ENCODE data around the gene WDR59. TPM values are rescaled to one million over a fixed set of nuclear protein-coding genes. Genes with fewer than 3 reads are reported as not detected.
A peak's percentile ranks its signal among the peaks of the same experiment; 100 is the strongest.

Gene WDR59
- total RNA-seq, 1 donor, result 14.8 TPM

GRCh38 chr16:74999219-74999608 is 14.3 kb upstream of the WDR59 start:
- Histone ChIP-seq H3K27ac (ENCODE audit: low read depth, low read length) (no peak overlapping the region), H3K4me1 (ENCODE audit: insufficient read depth, low read length) (peaks cover 16% of the 10 kb centered on the region), H3K36me3 (ENCODE audit: insufficient read depth, low read length) (no peaks in the 10 kb centered on the region), H3K79me2 (ENCODE audit: insufficient read depth, low read length) (peaks cover 49% of the 10 kb centered on the region), H3K27me3 (ENCODE audit: insufficient read depth, low read length) (no peaks in the 10 kb centered on the region), H4K20me1 (ENCODE audit: insufficient read depth, low read length) (peaks cover 37% of the 10 kb centered on the region), H2AFZ (ENCODE audit: low read length) (no peak overlapping the region), H3K4me3 (ENCODE audit: insufficient read depth, low read length) (peak overlapping the region; percentile 84), H3K9me3 (ENCODE audit: low read depth, low read length) (no peaks in the 10 kb centered on the region), H3K4me2 (ENCODE audit: insufficient read depth, low read length) (peak overlapping the region; percentile 100)
- DNase-seq (ENCODE audit: insufficient read length, low spot score, missing footprints), result peak; percentile 90
- no peak for TF ChIP-seq CTCF (IDR thresholded peaks at IDR 0.05; ENCODE audit: extremely low read depth, low read depth, low read length)

- DNase-seq (ENCODE audit: insufficient read length, low spot score, missing footprints), result peak; percentile 99
- peaks cover 32% of the 10 kb centered on the region for H4K20me1 ChIP-seq (ENCODE audit: insufficient read depth, low read length)
- H3K27me3 ChIP-seq (ENCODE audit: insufficient read depth, low read length), result peaks cover 1% of the 10 kb centered on the region
- peaks cover 43% of the 10 kb centered on the region for H3K79me2 ChIP-seq (ENCODE audit: insufficient read depth, low read length)
- H3K4me3 ChIP-seq (ENCODE audit: insufficient read depth, low read length), result peak within 1 kb of the TSS; percentile 84
- H3K9me3 ChIP-seq (ENCODE audit: low read depth, low read length), result no peaks in the 10 kb centered on the region
- H3K4me1 ChIP-seq (ENCODE audit: insufficient read depth, low read length), result peaks cover 16% of the 10 kb centered on the region
- H3K27ac ChIP-seq (ENCODE audit: low read depth, low read length), result peak within 1 kb of the TSS; percentile 59
- H3K4me2 ChIP-seq (ENCODE audit: insufficient read depth, low read length), result peak within 1 kb of the TSS; percentile 100
- H3K36me3 ChIP-seq (ENCODE audit: insufficient read depth, low read length), result no peaks in the 10 kb centered on the region
- peak; percentile 78 for TF ChIP-seq CTCF (IDR thresholded peaks at IDR 0.05; ENCODE audit: extremely low read depth, low read depth, low read length)
- peak within 1 kb of the TSS; percentile 83 for H2AFZ ChIP-seq (ENCODE audit: low read length)
These were observed 13.7 kb upstream of the WDR59 start, which contains the start of gene ZNRF1 for GRCh38 chr16:74998481-74999218. TSS of gene ZNRF1 (plus strand) at chr16:74999024. CDS start at chr16:74999672, 648 bp downstream.

- peaks cover 6% of the 10 kb centered on the region for H3K27me3 ChIP-seq (ENCODE audit: insufficient read depth, low read length)
- no peak overlapping the region for H2AFZ ChIP-seq (ENCODE audit: low read length)
- peaks cover 21% of the 10 kb centered on the region for H4K20me1 ChIP-seq (ENCODE audit: insufficient read depth, low read length)
- no peak for TF ChIP-seq CTCF (IDR thresholded peaks at IDR 0.05; ENCODE audit: extremely low read depth, low read depth, low read length)
- H3K9me3 ChIP-seq (ENCODE audit: low read depth, low read length), result no peaks in the 10 kb centered on the region
- no peak overlapping the region for H3K27ac ChIP-seq (ENCODE audit: low read depth, low read length)
- H3K4me3 ChIP-seq (ENCODE audit: insufficient read depth, low read length), result no peak overlapping the region
- H3K4me2 ChIP-seq (ENCODE audit: insufficient read depth, low read length), result no peak overlapping the region
- H3K4me1 ChIP-seq (ENCODE audit: insufficient read depth, low read length), result peaks cover 16% of the 10 kb centered on the region
- H3K36me3 ChIP-seq (ENCODE audit: insufficient read depth, low read length), result no peaks in the 10 kb centered on the region
- peaks cover 27% of the 10 kb centered on the region for H3K79me2 ChIP-seq (ENCODE audit: insufficient read depth, low read length)
- no peak for DNase-seq (ENCODE audit: insufficient read length, low spot score, missing footprints)
These were observed 12.1 kb upstream of the WDR59 start for GRCh38 chr16:74997042-74997491.

DNA sequence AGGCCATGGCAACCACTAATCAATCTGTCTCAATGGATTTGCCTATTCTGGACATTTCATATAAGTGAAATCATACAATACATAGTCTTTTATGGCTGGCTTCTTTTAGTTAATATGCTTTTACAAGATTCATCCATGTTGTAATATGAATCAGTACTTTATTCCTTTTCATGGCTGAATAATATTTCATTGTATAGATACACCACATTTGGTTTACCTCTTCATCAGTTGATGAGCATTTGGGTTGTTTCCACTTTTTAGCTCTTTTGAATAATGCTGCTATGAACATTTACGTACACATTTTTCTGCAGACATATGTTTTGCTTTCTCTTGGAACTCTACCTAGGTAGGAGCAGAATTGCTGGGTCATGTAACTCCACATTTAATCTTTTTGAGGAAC is 11.1 kb upstream of the WDR59 start:
- peaks cover 14% of the 10 kb centered on the region for H4K20me1 ChIP-seq (ENCODE audit: insufficient read depth, low read length)
- H3K27ac ChIP-seq (ENCODE audit: low read depth, low read length), result no peak overlapping the region
- DNase-seq (ENCODE audit: insufficient read length, low spot score, missing footprints), result no peak
- no peak overlapping the region for H2AFZ ChIP-seq (ENCODE audit: low read length)
- peaks cover 16% of the 10 kb centered on the region for H3K79me2 ChIP-seq (ENCODE audit: insufficient read depth, low read length)
- no peak overlapping the region for H3K4me2 ChIP-seq (ENCODE audit: insufficient read depth, low read length)
- H3K4me3 ChIP-seq (ENCODE audit: insufficient read depth, low read length), result no peak overlapping the region
- H3K9me3 ChIP-seq (ENCODE audit: low read depth, low read length), result no peaks in the 10 kb centered on the region
- peaks cover 10% of the 10 kb centered on the region for H3K27me3 ChIP-seq (ENCODE audit: insufficient read depth, low read length)
- H3K4me1 ChIP-seq (ENCODE audit: insufficient read depth, low read length), result peaks cover 10% of the 10 kb centered on the region
- H3K36me3 ChIP-seq (ENCODE audit: insufficient read depth, low read length), result no peaks in the 10 kb centered on the region
- no peak for TF ChIP-seq CTCF (IDR thresholded peaks at IDR 0.05; ENCODE audit: extremely low read depth, low read depth, low read length)
